Activated T-cell treated with anti-CD3 and anti-CD28 coated beads, Interleukin-2, amount 50 U/mL, for 4 hours (primary cell): ENCODE data around the gene GPR176. TPM values are rescaled to one million over a fixed set of nuclear protein-coding genes. Genes with fewer than 3 reads are reported as not detected.
"Not testable (repeated sequence)": the region's sequence is repeated elsewhere in the genome, so short reads cannot be mapped to it uniquely, and the experiment has no call there.

Source experiments
- ATAC-seq, 2 donors: fragments of 200-7000 bp; cut with Tn5 transposase; one replicate each; pipeline ENCODE4 v1.10.0; 2021
- DNase-seq: peaks from one replicate; pipeline ENCODE4 v3.0.0-alpha.2; 2020
- H3K27me3 Mint-ChIP-seq: one replicate; pipeline ENCODE4 v1.8.0; 2021; ENCODE audit warnings: low read depth, mixed read lengths
- H3K36me3 Mint-ChIP-seq: one replicate; pipeline ENCODE4 v1.8.0; 2022; ENCODE audit warnings: mixed read lengths; ENCODE audit not compliant: insufficient read depth
- H3K4me1 Mint-ChIP-seq: one replicate; pipeline ENCODE4 v1.8.0; 2021; ENCODE audit warnings: low read depth, mixed read lengths
- H3K4me3 Mint-ChIP-seq: one replicate; pipeline ENCODE4 v1.8.0; 2021; ENCODE audit warnings: mild to moderate bottlenecking, moderate library complexity, mixed read lengths
- H3K9me3 Mint-ChIP-seq: one replicate; pipeline ENCODE4 v1.8.0; 2021; ENCODE audit warnings: mixed read lengths
- total RNA-seq, 3 donors: library from RNA; stranded (reverse); gene quantifications; one replicate each; pipeline ENCODE4 v1.2.1, GENCODE V29; 2021

The GPR176 gene
- total RNA-seq, 3 donors from 2014 or later: 0.13 to 0.19 (median 0.13) TPM

GRCh38 chr15:39812651-39813050 lies 107.4 kb downstream of the GPR176 start:
- DNase-seq: not testable (repeated sequence)

GRCh38 chr15:39808909-39809308 lies 111.2 kb downstream of the GPR176 start:
- H3K36me3 Mint-ChIP-seq: no peaks in the 10 kb centered on the region
- no peaks in the 10 kb centered on the region for H3K9me3 Mint-ChIP-seq
- no peak for DNase-seq
- peaks cover 26% of the 10 kb centered on the region for H3K27me3 Mint-ChIP-seq
- ATAC-seq: no peak
- H3K4me1 Mint-ChIP-seq: no peaks in the 10 kb centered on the region
- H3K4me3 Mint-ChIP-seq: no peak overlapping the region

More at GRCh38 chr15:39812651-39813050, 107.4 kb downstream of the GPR176 start:
- not testable (repeated sequence) for ATAC-seq, H3K9me3 Mint-ChIP-seq, H3K4me1 Mint-ChIP-seq, H3K4me3 Mint-ChIP-seq, H3K36me3 Mint-ChIP-seq
- H3K27me3 Mint-ChIP-seq: peaks cover 23% of the 10 kb centered on the region

- Mint-ChIP-seq H3K27me3 (peaks cover 29% of the 10 kb centered on the region), H3K4me1 (no peaks in the 10 kb centered on the region), H3K4me3 (no peak overlapping the region), H3K9me3 (no peaks in the 10 kb centered on the region), H3K36me3 (no peaks in the 10 kb centered on the region)
- ATAC-seq: no peak
- no peak for DNase-seq
These were observed 112.3 kb downstream of the GPR176 start for GRCh38 chr15:39807791-39808190.

- Mint-ChIP-seq H3K27me3 (peaks cover 27% of the 10 kb centered on the region), H3K9me3 (no peaks in the 10 kb centered on the region), H3K4me3 (no peak overlapping the region), H3K36me3 (no peaks in the 10 kb centered on the region), H3K4me1 (no peaks in the 10 kb centered on the region)
- DNase-seq: no peak
- no peak for ATAC-seq
These were observed 116.0 kb downstream of the GPR176 start for GRCh38 chr15:39804026-39804425.

GRCh38 chr15:39803016-39803415 lies 117.0 kb downstream of the GPR176 start:
- no peak for ATAC-seq
- Mint-ChIP-seq H3K36me3 (no peaks in the 10 kb centered on the region), H3K9me3 (no peaks in the 10 kb centered on the region), H3K4me1 (no peaks in the 10 kb centered on the region), H3K4me3 (no peak overlapping the region), H3K27me3 (peaks cover 29% of the 10 kb centered on the region)
- no peak for DNase-seq

GRCh38 chr15:39801641-39802309 lies 118.3 kb downstream of the GPR176 start:
- Mint-ChIP-seq H3K4me1 (no peaks in the 10 kb centered on the region), H3K4me3 (no peak overlapping the region), H3K36me3 (no peaks in the 10 kb centered on the region), H3K27me3 (peaks cover 33% of the 10 kb centered on the region), H3K9me3 (no peaks in the 10 kb centered on the region)
- DNase-seq (no peak), ATAC-seq (peak; percentile 54 to 55)

- no peak for DNase-seq
- no peak for ATAC-seq
These were observed 120.5 kb downstream of the GPR176 start for GRCh38 chr15:39799552-39800011.

GRCh38 chr15:39798382-39798781 lies 121.7 kb downstream of the GPR176 start:
- Mint-ChIP-seq H3K9me3 (no peaks in the 10 kb centered on the region), H3K4me1 (no peaks in the 10 kb centered on the region), H3K36me3 (no peaks in the 10 kb centered on the region), H3K4me3 (no peak overlapping the region), H3K27me3 (peaks cover 52% of the 10 kb centered on the region)
- no peak for DNase-seq
- ATAC-seq: no peak

More at GRCh38 chr15:39799552-39800011, 120.5 kb downstream of the GPR176 start:
- Mint-ChIP-seq H3K27me3 (peaks cover 49% of the 10 kb centered on the region), H3K36me3 (no peaks in the 10 kb centered on the region), H3K4me1 (no peaks in the 10 kb centered on the region), H3K9me3 (no peaks in the 10 kb centered on the region), H3K4me3 (no peak overlapping the region)

GRCh38 chr15:39797407-39797806 lies 122.7 kb downstream of the GPR176 start:
- no peak overlapping the region for H3K4me3 Mint-ChIP-seq
- ATAC-seq (no peak), DNase-seq (no peak)
- H3K9me3 Mint-ChIP-seq: no peaks in the 10 kb centered on the region
- no peaks in the 10 kb centered on the region for H3K4me1 Mint-ChIP-seq
- no peaks in the 10 kb centered on the region for H3K36me3 Mint-ChIP-seq
- peaks cover 50% of the 10 kb centered on the region for H3K27me3 Mint-ChIP-seq

- Mint-ChIP-seq H3K4me1 (no peaks in the 10 kb centered on the region), H3K4me3 (no peak overlapping the region), H3K9me3 (no peaks in the 10 kb centered on the region), H3K27me3 (peaks cover 45% of the 10 kb centered on the region), H3K36me3 (no peaks in the 10 kb centered on the region)
- ATAC-seq (no peak), DNase-seq (no peak)
These were observed 123.5 kb downstream of the GPR176 start for GRCh38 chr15:39796601-39797000.

- no peaks in the 10 kb centered on the region for H3K4me1 Mint-ChIP-seq
- H3K4me3 Mint-ChIP-seq: no peak overlapping the region
- ATAC-seq (no peak), DNase-seq (no peak)
- peaks cover 39% of the 10 kb centered on the region for H3K27me3 Mint-ChIP-seq
- no peaks in the 10 kb centered on the region for H3K9me3 Mint-ChIP-seq
- H3K36me3 Mint-ChIP-seq: no peaks in the 10 kb centered on the region
These were observed 124.6 kb downstream of the GPR176 start for GRCh38 chr15:39795486-39795885.

- ATAC-seq (no peak), DNase-seq (no peak)
- Mint-ChIP-seq H3K9me3 (no peaks in the 10 kb centered on the region), H3K4me3 (no peak overlapping the region), H3K36me3 (no peaks in the 10 kb centered on the region), H3K4me1 (no peaks in the 10 kb centered on the region), H3K27me3 (peaks cover 38% of the 10 kb centered on the region)
These were observed 125.1 kb downstream of the GPR176 start for GRCh38 chr15:39794954-39795353.

- H3K4me1 Mint-ChIP-seq: no peaks in the 10 kb centered on the region
- no peak for DNase-seq
- no peaks in the 10 kb centered on the region for H3K36me3 Mint-ChIP-seq
- ATAC-seq: no peak
- peaks cover 38% of the 10 kb centered on the region for H3K27me3 Mint-ChIP-seq
- no peaks in the 10 kb centered on the region for H3K9me3 Mint-ChIP-seq
- H3K4me3 Mint-ChIP-seq: no peak overlapping the region
These were observed 126.1 kb downstream of the GPR176 start for GRCh38 chr15:39793923-39794322.

GRCh38 chr15:39792844-39793335 lies 127.2 kb downstream of the GPR176 start:
- ATAC-seq (no peak), DNase-seq (no peak)
- Mint-ChIP-seq H3K4me3 (no peak overlapping the region), H3K4me1 (peaks cover 6% of the 10 kb centered on the region), H3K27me3 (peaks cover 30% of the 10 kb centered on the region), H3K9me3 (no peaks in the 10 kb centered on the region), H3K36me3 (no peaks in the 10 kb centered on the region)
